Hepatocyte (in vitro differentiated cells): Measurements from ENCODE around the gene SPTBN5. TPM values are rescaled to one million over a fixed set of nuclear protein-coding genes. Genes with fewer than 3 reads are reported as not detected.
A peak's percentile ranks its signal among the peaks of the same experiment; 100 is the strongest.

ENCODE experiments used
- DNase-seq: peaks from one replicate; pipeline ENCODE4 v3.0.0-alpha.2; 2016; ENCODE audit warnings: low spot score
- H2AFZ ChIP-seq: fragments of 200-600 bp; sonication (generic); 2 replicates; pipeline ENCODE4 v1.6.0; 2016; ENCODE audit warnings: antibody characterized with exemption, mild to moderate bottlenecking
- H3K27ac ChIP-seq: fragments of 200-600 bp; sonication (generic); 2 replicates; pipeline ENCODE4 v1.5.1; 2016; ENCODE audit warnings: mild to moderate bottlenecking
- H3K27me3 ChIP-seq: fragments of 200-600 bp; sonication (generic); 2 replicates; pipeline ENCODE4 v1.6.1; 2016
- H3K36me3 ChIP-seq: fragments of 200-600 bp; sonication (generic); replicated peaks from 2 replicates; pipeline ENCODE4 v1.5.1; 2016; ENCODE audit warnings: low read depth; ENCODE audit not compliant: insufficient read depth
- H3K4me1 ChIP-seq: fragments of 200-600 bp; sonication (generic); 2 replicates; pipeline ENCODE4 v1.5.1; 2016; ENCODE audit warnings: mild to moderate bottlenecking, moderate library complexity; ENCODE audit not compliant: insufficient read depth
- H3K4me2 ChIP-seq: fragments of 200-600 bp; sonication (generic); 2 replicates; pipeline ENCODE4 v1.6.0; 2016
- H3K4me3 ChIP-seq: fragments of 200-600 bp; sonication (generic); 2 replicates; pipeline ENCODE4 v1.5.1; 2016; ENCODE audit warnings: mild to moderate bottlenecking
- H3K79me2 ChIP-seq: fragments of 200-600 bp; sonication (generic); 2 replicates; pipeline ENCODE4 v1.6.0; 2017; ENCODE audit warnings: mild to moderate bottlenecking
- H3K9me2 ChIP-seq: fragments of 200-600 bp; sonication (generic); replicated peaks from 2 replicates; pipeline ENCODE4 v1.6.0; 2017; ENCODE audit warnings: mild to moderate bottlenecking; ENCODE audit not compliant: insufficient read depth
- H3K9me3 ChIP-seq: fragments of 200-600 bp; sonication (generic); 2 replicates; pipeline ENCODE4 v1.5.1; 2016; ENCODE audit warnings: low read depth, mild to moderate bottlenecking
- H4K20me1 ChIP-seq: fragments of 200-600 bp; sonication (generic); 2 replicates; pipeline ENCODE4 v1.6.0; 2016; ENCODE audit warnings: mild to moderate bottlenecking; ENCODE audit not compliant: insufficient read depth, poor library complexity, severe bottlenecking
- EZH2 ChIP-seq: fragments of 200-600 bp; sonication (generic); IDR thresholded peaks from 2 replicates; pipeline ENCODE4 v1.6.1; 2016; ENCODE audit warnings: antibody characterized with exemption, mild to moderate bottlenecking, borderline replicate concordance
- EZH2phosphoT487 ChIP-seq: fragments of 200-600 bp; sonication (generic); IDR thresholded peaks from one replicate; pipeline ENCODE4 v1.6.1; 2018; ENCODE audit warnings: antibody characterized with exemption, mild to moderate bottlenecking, low read depth, moderate library complexity; ENCODE audit not compliant: unreplicated experiment, severe bottlenecking
- WGBS: methylation state at CpG from one replicate; pipeline ENCODE4 v1.1.6; 2016; ENCODE audit warnings: low lambda C conversion rate; ENCODE audit errors: missing lambda C conversion rate; 5-methylcytosine and 5-hydroxymethylcytosine counted together
- polyA plus RNA-seq: library from polyadenylated mRNA; unstranded; fragments of >200 nt; fragmentation: Nextera tagmentation; extraction: Ambion mirVana; gene quantifications from 2 replicates; pipeline ENCODE4 v1.2.1, GENCODE V29; 2016
- total RNA-seq: library from RNA; depleted of rRNA; stranded (reverse); fragments of >200 nt; gene quantifications from 2 replicates; pipeline ENCODE4 v1.2.3, GENCODE V29; 2014
- TF ChIP-seq, protein P1 (sequence below): fragments of 200-600 bp; sonication (generic); IDR thresholded peaks from 2 replicates; pipeline ENCODE4 v1.5.1; 2016; ENCODE audit warnings: antibody characterized with exemption, mild to moderate bottlenecking; ENCODE audit not compliant: poor library complexity

SPTBN5 gene
- total and polyA plus RNA-seq, 2 experiments from 2014 or later = 1.7 to 1.9 TPM

DNA sequence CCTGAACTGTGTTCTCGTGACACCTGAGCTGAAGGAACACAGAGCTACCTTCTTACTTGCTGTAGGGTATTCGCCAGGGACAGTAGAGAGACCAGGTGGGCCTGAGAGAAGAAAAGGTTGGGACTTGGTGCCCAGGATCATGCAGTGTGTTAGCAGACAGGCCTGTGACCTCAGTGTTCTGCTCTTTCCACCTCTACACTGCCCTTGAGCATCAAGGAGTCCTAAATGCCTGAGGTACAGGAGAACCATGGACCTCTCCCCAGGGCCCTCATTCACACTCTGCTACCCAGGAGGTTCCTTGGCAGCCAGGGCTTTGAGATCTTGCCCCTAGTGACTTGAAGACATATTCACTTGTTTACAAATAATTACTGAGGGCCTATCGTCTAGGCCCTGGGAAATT lies 88.1 kb downstream of the SPTBN5 start:
- DNase-seq = no peak
- H3K4me2 ChIP-seq = no peak overlapping the region

DNA sequence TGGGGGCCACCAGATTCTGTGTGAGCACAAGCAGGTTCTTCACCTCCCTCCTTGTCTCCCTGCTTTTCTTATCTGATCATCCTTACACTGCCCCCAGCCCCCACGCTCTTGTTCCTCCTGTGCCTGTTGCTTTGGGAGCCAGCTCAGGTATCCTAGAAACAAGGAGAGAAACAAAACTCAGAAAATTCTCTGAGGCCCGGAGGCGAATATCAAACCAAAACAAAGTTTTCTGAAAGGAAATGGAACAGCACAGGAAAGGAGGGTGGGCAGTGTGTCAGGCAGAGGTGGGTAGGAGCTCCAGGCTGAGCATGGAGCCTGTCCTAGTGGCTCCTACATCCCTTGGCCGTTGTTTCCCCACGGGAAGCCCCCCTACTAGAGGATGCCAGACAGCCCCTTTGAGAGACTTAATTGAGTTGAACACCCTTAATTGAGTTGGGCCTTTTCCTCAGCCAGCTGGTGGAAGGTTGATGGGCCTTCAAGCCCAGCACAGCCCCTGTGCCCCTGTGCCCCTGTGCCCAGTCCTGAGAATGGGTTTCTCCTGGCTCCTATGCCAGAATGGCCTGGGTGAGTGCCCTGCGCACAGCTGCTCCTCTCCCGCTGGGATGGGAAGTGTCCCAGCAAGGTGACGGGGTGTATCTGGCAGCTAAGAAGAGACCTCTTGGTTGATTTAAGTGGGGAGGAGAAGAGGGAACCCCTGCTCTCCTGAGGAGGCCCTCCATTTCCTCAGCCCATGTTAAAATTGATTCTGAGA lies 88.8 kb downstream of the SPTBN5 start:
- Histone ChIP-seq H3K9me3 (no peaks in the 10 kb centered on the region), H3K9me2 (no peaks in the 10 kb centered on the region), H3K27ac (peak overlapping the region; percentile 51), H3K4me2 (no peak overlapping the region), H2AFZ (no peak overlapping the region), H3K36me3 (no peaks in the 10 kb centered on the region), H3K79me2 (peaks cover 28% of the 10 kb centered on the region), H3K27me3 (no peaks in the 10 kb centered on the region), H3K4me1 (no peaks in the 10 kb centered on the region), H3K4me3 (no peak overlapping the region), H4K20me1 (no peaks in the 10 kb centered on the region)
- 86% methylated on average over 8 of the region's 8 CpGs for WGBS
- TF ChIP-seq EZH2 (no peak), EZH2phosphoT487 (no peak)
- TF ChIP-seq, protein P1, sequence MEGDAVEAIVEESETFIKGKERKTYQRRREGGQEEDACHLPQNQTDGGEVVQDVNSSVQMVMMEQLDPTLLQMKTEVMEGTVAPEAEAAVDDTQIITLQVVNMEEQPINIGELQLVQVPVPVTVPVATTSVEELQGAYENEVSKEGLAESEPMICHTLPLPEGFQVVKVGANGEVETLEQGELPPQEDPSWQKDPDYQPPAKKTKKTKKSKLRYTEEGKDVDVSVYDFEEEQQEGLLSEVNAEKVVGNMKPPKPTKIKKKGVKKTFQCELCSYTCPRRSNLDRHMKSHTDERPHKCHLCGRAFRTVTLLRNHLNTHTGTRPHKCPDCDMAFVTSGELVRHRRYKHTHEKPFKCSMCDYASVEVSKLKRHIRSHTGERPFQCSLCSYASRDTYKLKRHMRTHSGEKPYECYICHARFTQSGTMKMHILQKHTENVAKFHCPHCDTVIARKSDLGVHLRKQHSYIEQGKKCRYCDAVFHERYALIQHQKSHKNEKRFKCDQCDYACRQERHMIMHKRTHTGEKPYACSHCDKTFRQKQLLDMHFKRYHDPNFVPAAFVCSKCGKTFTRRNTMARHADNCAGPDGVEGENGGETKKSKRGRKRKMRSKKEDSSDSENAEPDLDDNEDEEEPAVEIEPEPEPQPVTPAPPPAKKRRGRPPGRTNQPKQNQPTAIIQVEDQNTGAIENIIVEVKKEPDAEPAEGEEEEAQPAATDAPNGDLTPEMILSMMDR = no peak
- no peak for DNase-seq

More for the DNA sequence above, 88.1 kb downstream of the SPTBN5 start:
- Histone ChIP-seq H3K9me3 (no peaks in the 10 kb centered on the region), H3K27me3 (no peaks in the 10 kb centered on the region), H3K4me3 (no peak overlapping the region), H3K79me2 (peaks cover 28% of the 10 kb centered on the region), H4K20me1 (no peaks in the 10 kb centered on the region), H2AFZ (no peak overlapping the region), H3K9me2 (no peaks in the 10 kb centered on the region), H3K27ac (no peak overlapping the region), H3K36me3 (no peaks in the 10 kb centered on the region), H3K4me1 (no peaks in the 10 kb centered on the region)
- no peak for TF ChIP-seq EZH2phosphoT487
- TF ChIP-seq EZH2 = no peak
- TF ChIP-seq, protein P1 = no peak
- 71% methylated on average over 3 of the region's 3 CpGs for WGBS

GRCh38 chr15:41804361-41804760 lies 89.5 kb downstream of the SPTBN5 start:
- no peak for DNase-seq
- Histone ChIP-seq H2AFZ (no peak overlapping the region), H3K9me3 (no peaks in the 10 kb centered on the region), H3K36me3 (no peaks in the 10 kb centered on the region), H3K27me3 (no peaks in the 10 kb centered on the region), H3K4me2 (no peak overlapping the region), H3K4me3 (no peak overlapping the region), H3K79me2 (peaks cover 32% of the 10 kb centered on the region), H4K20me1 (no peaks in the 10 kb centered on the region), H3K4me1 (no peaks in the 10 kb centered on the region), H3K27ac (peak overlapping the region; percentile 51), H3K9me2 (no peaks in the 10 kb centered on the region)
- TF ChIP-seq EZH2phosphoT487 (no peak), EZH2 (no peak)
- TF ChIP-seq, protein P1 = no peak
- 93% methylated on average over 2 of the region's 2 CpGs for WGBS
